Measurements from ENCODE around the gene ETV1.

DNA sequence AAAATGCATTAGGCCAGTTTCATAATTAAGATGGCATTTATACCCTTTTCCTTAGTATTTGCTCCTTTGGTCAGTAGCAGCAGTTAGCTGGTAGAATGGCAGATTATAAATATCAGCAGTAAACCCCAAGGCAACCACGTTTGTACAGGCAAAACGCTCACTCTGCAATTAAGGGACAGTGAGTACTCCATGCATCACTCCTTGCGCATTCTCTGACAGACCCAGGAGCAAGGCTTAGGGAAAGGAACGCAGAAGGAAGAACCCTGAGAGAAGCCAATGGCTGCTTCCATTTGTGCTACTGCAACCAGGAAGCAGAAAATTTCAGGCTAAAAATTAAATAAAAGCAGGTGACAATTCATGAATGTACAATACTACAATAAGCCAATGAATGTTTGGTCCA lies 12.9 kb downstream of the ETV1 start:
- no peak for TF ChIP-seq CTCF (IDR thresholded peaks at IDR 0.05 in 2 of 3, conservative IDR thresholded peaks at IDR 0.05 in 1 of 3; ENCODE audit: borderline replicate concordance in 1 of 3, insufficient read depth in 1 of 3, low read depth in 2 of 3, low read length in 2 of 3)
- no peak for TF ChIP-seq SIN3A (IDR thresholded peaks at IDR 0.05; ENCODE audit: low read depth)
- no peak for TF ChIP-seq JUND (IDR thresholded peaks at IDR 0.05)
- TF ChIP-seq, protein P1, sequence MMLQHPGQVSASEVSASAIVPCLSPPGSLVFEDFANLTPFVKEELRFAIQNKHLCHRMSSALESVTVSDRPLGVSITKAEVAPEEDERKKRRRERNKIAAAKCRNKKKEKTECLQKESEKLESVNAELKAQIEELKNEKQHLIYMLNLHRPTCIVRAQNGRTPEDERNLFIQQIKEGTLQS (IDR thresholded peaks at IDR 0.05): no peak
- no peak for TF ChIP-seq RAD21 (IDR thresholded peaks at IDR 0.05; ENCODE audit: low read depth)
- no peak for TF ChIP-seq FOSL1 (IDR thresholded peaks at IDR 0.05; ENCODE audit: low read depth)
- TF ChIP-seq, protein P2, sequence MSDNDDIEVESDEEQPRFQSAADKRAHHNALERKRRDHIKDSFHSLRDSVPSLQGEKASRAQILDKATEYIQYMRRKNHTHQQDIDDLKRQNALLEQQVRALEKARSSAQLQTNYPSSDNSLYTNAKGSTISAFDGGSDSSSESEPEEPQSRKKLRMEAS (IDR thresholded peaks at IDR 0.05): no peak
- no peak for TF ChIP-seq ZNF274 (IDR thresholded peaks at IDR 0.05; ENCODE audit: low read depth, low read length)
- no peak for TF ChIP-seq YY1 (IDR thresholded peaks at IDR 0.05; ENCODE audit: extremely low read depth, insufficient replicate concordance, low read depth, low read length)
- TF ChIP-seq TCF7L2 (IDR thresholded peaks at IDR 0.05; ENCODE audit: borderline replicate concordance, extremely low read depth, insufficient read depth, insufficient read length): no peak
- TF ChIP-seq, protein P3, sequence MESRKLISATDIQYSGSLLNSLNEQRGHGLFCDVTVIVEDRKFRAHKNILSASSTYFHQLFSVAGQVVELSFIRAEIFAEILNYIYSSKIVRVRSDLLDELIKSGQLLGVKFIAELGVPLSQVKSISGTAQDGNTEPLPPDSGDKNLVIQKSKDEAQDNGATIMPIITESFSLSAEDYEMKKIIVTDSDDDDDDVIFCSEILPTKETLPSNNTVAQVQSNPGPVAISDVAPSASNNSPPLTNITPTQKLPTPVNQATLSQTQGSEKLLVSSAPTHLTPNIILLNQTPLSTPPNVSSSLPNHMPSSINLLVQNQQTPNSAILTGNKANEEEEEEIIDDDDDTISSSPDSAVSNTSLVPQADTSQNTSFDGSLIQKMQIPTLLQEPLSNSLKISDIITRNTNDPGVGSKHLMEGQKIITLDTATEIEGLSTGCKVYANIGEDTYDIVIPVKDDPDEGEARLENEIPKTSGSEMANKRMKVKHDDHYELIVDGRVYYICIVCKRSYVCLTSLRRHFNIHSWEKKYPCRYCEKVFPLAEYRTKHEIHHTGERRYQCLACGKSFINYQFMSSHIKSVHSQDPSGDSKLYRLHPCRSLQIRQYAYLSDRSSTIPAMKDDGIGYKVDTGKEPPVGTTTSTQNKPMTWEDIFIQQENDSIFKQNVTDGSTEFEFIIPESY (IDR thresholded peaks at IDR 0.05; ENCODE audit: extremely low read depth, insufficient replicate concordance, low read length): no peak
- no peak for TF ChIP-seq ZFX (IDR thresholded peaks at IDR 0.05)
